ENCODE data around the gene RHBDD1. TPM values are rescaled to one million over a fixed set of nuclear protein-coding genes. Genes with fewer than 3 reads are reported as not detected.

Gene RHBDD1
- polyA plus RNA-seq, 5 donors, result 17.3 to 26.2 (median 24.2) TPM

DNA sequence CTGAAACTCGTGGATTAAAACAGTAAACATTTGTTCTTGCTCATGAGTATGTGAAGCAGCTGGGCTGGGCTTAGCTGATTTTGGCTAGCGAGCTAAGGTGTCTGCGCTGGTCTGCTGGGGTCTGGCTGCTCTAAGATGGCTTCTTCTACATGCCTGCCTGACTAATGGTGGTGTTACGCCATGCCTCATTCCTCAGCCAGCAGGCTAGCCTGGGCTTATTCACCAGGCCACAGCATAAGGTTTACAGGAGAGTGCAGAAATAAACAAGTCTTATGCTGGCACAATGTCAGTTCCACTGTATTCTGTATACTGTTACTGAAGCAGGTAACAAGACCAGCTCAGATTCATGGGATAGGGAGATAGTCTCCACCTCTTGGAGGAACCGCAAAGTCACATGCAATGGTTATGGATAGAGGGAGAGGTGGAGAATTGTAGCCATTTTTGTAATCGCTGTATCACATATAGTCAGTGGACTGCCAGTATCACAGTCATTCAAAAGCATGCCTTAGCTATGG lies 80.0 kb downstream of the RHBDD1 start:
- no peak for DNase-seq

DNA sequence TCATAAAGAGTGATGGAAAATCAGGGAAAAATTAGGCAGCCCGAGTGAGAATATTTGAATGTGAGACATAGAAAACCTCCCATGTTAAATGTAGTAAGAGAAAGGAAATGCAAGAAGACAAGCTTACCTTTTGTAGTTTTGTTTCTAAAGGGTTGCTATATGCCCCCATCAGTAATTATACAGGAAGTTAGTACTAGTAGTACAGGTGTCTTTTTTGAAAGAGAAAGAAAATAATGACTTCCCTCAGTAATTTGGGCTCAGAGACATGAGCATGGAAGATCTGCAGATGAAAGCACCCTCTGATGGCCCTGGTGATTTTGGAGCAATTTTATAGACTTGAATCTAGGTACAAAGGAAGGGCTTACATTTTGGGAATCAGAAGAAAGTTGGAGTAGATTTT lies 80.8 kb downstream of the RHBDD1 start:
- no peak for DNase-seq

DNA sequence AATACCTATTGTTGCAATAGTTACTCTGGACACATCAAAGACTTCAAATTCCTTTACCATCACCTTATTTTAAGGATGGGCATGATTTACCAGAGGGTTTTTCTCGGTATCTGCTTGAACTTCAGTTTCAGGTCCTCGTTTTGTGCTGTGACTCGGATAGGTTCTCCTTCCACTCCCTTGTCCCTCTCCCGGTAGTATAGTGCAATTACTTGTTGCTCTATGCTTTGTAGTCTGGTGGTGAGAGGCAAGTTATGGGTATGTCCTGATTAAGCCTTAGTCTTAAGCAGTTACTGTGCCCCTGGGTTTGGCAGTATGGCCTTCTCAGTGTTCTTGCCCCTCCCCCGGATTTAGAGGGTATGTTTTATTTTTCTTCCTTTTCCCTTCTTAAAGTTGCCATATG lies 96.6 kb downstream of the RHBDD1 start:
- no peak for DNase-seq

DNA sequence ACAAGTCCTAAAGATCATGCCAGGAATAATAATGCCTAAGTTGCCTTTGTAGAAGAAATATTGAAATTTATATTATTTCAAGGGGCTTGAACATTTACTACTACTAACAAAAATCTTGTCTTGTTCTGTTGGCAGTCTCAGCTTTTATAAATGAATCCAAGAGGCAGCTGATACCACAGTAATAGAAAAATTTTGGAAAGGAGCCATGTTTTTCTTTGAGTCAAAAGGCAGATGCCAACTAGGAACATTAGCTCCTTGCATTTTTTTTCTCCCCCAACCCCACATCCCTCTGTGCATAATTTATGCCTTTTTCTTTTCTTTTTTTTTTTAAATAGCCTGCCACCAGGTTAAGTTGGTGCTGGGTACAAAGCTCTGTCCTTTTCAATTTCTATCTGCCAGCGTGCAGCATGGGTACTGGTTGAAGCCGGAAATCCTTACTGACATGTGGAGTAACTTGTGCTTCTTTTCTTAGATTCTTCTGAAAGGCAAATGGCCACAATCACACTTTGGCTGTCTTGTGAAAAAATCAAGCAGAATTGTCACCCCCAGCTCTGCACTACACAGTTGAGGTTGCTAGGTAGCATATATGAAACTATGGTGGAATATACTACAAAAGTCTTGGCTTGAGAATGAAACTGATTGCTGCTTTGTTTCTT lies 98.8 kb downstream of the RHBDD1 start:
- DNase-seq, result no peak

DNA sequence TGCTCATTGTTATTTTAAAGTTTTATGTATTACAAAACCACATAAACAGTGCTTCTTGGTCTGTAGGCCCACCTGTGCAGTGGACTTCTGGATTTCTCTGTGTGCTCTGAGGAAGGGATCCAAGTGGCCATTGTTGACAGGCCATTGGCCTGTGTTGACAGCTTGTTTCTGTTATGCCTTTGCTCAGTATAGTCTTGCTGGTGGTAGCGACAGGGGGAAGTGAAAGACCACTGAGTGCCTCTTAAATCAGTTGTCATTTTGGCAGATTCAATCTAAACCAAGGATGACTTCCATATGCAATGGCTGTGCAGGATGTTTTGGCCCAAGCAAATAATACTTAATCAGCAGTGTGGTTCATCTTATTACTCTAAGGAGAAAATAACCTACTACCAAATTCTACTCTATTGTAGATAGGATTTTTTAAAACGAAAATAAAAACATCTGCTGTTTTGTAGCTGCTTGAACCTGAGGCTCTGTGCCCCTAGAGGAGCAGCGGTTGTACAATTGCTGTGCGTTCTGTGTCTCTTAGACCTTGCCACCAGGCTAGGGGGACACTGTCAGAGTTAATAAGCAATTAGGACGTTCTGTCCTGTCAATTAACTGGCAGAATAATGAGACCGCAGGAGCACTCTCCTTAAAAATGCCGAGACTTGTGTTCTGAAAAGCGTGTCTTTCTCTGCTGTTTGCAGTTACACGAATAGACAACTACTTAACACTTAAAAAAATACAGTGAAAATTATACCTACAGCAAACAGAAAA lies 108.2 kb downstream of the RHBDD1 start:
- DNase-seq, result no peak

DNA sequence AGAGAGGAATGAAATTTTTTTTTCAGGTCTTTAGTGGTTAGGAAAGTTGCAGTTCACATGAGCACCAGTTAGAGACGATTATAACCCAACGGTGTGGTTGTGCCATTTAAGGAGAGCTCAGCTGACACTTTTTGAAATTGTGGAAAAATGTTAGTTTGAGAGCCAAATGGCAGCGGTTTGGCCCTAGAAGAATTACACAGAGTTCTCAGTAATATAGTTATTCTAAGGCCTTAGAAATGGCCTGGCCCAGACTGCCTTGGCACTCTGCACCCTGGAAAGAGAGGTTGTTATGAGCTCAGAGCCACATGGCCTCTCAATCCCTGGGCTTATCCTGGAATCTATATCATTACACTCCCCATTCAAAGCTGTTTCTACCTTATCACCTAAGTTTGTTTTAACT lies 117.4 kb downstream of the RHBDD1 start:
- no peak for DNase-seq

DNA sequence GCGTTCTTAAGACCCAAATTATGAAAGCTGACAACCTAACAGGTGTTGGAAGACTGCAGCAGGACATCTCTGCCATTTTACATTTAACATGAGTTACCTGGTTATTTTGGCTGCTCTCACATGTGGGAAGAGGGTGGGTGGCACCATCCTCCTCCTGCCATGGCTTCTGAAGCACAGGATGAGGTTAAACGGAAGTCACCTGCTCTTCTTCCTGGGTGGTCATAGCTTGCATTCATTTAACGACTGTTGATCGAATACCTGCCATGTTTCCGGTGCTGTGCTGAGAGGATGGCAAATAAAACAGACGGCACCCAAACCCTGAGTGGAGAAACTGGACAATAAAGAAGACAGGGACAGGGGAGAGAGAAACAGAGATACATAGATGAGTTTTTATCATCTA lies 118.0 kb downstream of the RHBDD1 start:
- no peak for DNase-seq

GRCh38 chr2:226956659-226957058 lies 120.8 kb downstream of the RHBDD1 start:
- no peak for DNase-seq

DNA sequence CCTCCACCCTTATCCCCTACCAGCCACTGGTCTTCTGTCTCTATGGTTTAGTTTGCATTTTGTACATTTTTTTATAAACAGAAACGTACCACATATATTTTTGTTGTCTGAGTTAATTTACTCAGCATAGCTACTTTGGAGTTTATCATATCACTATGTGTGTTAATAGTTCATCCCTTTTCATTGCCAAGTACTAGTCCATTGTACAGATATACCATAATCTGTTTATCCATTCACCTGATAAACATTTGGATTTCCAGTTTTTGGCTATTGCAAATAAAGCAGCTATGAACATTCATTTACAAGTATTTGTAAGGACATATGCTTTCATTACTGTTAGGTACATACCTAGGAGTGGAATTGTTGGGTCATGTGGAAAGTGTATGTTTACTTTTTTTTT lies 123.6 kb downstream of the RHBDD1 start:
- no peak for DNase-seq

DNA sequence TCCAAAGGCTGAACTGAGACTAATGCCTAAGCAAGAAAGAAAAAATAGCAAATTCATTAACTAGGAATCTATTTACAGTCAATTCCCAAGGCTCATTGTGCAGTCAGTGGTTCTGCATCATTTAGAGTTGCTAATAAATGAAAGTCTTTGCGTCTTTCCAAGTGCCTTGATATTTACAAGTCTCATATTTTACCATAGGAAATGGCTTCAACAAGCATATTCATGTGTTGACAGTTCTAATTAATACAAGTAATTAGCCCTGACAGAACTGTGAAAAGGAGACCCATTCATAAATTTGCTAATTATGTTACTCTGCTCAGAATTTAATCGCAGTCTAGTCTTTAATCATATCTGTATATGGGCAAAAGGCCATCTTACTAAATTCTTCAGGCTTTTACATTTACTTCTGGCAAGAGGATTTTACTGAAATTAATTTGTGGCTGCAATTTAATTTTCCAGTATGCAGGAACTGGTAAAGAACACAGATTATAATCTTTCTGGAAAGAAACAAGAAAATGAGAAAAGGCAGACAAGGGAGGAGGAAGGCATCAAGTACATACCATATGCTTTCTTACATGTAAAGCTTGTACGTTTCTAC lies 126.4 kb downstream of the RHBDD1 start:
- no peak for DNase-seq

GRCh38 chr2:226963528-226963927 lies 127.7 kb downstream of the RHBDD1 start:
- no peak for DNase-seq

GRCh38 chr2:226965376-226965775 lies 129.5 kb downstream of the RHBDD1 start:
- no peak for DNase-seq

DNA sequence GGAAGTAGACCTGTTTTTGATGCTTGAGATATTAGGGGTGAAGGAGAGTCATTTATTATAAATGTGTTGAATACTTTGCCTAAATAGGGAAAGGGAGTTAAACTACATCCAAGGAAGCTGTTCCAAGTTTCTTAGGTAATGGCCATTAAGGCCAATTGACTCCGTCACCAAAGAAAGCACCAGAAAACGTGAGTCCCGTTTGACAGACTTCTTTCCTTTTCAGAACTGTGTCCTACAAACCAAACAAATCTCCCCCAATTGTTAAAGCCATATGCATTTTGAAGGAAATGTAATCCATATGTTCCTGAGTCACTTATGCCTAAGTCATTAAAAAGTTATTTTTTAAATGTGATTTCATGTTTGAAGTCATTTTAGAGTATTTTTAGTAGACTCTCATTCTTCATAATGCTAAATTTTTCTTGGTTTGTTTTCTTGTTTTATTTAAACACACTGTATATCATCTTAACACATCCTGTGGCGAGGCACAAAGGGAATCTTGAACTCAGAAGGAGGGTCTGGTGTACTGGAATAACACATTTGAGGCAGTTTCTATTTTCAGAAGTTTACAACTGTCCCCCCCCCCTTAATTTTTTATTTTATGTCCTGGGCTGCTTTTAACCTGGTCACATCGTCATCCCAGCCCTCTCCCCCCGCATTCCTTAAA lies 133.7 kb downstream of the RHBDD1 start:
- peak in 1 of 2 donors; percentile 15 for DNase-seq

GRCh38 chr2:226970362-226970761 lies 134.5 kb downstream of the RHBDD1 start:
- no peak for DNase-seq

DNA sequence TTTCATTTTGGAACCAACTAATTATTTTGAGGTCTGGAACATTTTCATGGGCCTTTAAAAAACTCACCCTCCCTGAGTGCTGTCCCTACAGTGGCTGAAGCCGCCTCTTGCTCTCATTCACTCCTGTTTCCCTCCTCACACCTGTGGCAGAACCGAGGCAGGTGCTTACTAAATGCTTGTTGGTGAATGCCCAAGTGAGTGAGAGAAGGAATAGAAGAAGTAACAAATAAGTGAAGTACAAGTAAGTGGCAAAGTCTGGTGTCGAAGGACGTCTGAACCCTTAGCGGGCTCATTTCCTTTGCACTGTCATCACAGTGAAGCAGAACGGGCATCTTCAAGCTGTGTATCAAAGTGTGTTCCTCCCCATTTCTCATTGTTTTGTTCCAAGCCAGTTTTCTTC lies 135.2 kb downstream of the RHBDD1 start:
- no peak for DNase-seq

GRCh38 chr2:226971770-226972169 lies 135.9 kb downstream of the RHBDD1 start:
- no peak for DNase-seq

DNA sequence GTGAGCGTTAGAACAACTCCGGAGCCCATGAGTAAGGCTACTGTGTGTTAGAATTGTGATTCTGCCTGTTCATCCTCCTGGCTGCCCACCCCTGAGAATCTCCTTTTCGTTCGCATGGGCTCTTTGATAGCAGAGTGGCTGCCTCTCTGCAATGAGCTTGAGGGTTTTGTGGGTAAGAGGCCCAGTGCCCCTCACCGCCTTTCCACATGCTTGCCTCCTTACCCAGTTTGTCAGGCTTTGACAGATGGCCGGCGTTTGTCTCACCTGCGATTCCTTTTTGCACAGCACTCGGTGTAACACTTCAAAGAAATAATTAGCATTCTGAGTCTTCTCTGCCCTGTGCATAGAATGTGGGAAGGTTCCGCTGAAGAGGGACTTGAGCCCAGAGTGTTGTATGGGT lies 138.0 kb downstream of the RHBDD1 start:
- no peak for DNase-seq

DNA sequence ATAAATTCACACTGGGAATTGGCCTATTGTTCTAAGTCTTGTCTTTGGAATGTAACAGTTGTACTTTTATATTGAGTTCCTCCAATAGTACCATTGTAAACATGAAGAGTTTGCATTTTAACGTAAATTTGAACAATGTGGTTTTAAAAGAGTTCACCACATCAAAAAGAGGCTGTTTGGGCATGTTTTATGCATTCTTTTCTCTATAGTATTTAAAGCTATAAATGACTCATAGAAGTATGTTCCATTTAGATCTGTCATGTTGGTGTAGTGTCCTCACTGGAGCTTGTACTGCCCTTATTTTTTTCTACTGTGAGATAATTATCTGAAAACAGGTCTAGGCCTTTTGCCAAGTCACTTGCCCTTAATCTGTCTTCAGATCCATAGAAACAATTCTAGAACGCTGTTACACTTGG lies 141.9 kb downstream of the RHBDD1 start:
- DNase-seq, result no peak

DNA sequence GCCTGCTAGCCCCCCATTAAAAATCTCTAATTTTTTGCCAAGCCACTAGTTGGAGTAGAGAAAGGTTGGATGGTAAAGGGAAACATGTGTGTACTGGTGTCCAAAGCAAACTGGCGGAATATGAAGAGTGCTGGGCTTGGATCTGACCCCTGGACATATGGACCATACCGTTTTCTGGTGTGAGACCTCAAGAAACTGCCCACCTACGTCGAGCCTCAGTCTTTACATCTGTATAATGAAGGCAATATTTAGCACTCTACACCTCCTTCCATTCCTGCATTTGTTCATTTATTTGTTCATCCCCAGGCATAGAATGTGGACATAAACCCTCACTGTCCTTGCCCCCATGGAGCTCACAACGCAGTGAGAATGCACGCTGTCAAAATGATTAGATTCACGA lies 142.4 kb downstream of the RHBDD1 start:
- DNase-seq, result no peak

GRCh38 chr2:226979004-226979403 lies 143.2 kb downstream of the RHBDD1 start:
- DNase-seq, result no peak

- no peak for DNase-seq
Observed at GRCh38 chr2:226981791-226982326, 146.0 kb downstream of the RHBDD1 start.
